Sigmoid colon (tissue), 7 donors: Measurements from ENCODE around the gene LRRC70. TPM values are rescaled to one million over a fixed set of nuclear protein-coding genes. Genes with fewer than 3 reads are reported as not detected.

ENCODE experiments used
- DNase-seq: peaks from one replicate; pipeline ENCODE4 v3.0.0-alpha.2; 2019
- H3K27ac ChIP-seq, 4 donors: fragments of 200-600 bp; sonication (generic); one replicate each; pipeline ENCODE4 v1.5.1; 2016 to 2019; ENCODE audit warnings: mild to moderate bottlenecking in 1 of 4
- H3K27me3 ChIP-seq, 3 donors: fragments of 200-600 bp; sonication (generic); one replicate each; pipeline ENCODE4 v1.5.1; 2019; ENCODE audit warnings: mild to moderate bottlenecking in 1 of 3
- H3K36me3 ChIP-seq, 4 donors: fragments of 200-600 bp; sonication (generic); one replicate each; pipeline ENCODE4 v1.5.1; 2016 to 2019
- H3K4me1 ChIP-seq, 4 donors: fragments of 200-600 bp; sonication (generic); one replicate each; pipeline ENCODE4 v1.5.1; 2017 to 2019
- H3K4me3 ChIP-seq, 4 donors: fragments of 200-600 bp; sonication (generic); one replicate each; pipeline ENCODE4 v1.5.1; 2017 to 2019; ENCODE audit warnings: mild to moderate bottlenecking in 2 of 4, moderate library complexity in 1 of 4
- H3K9me3 ChIP-seq, 4 donors: fragments of 200-600 bp in 3 of 4; sonication (generic) in 3 of 4; one replicate each; pipeline versions ENCODE4 v1.5.1 to v1.6.1; 2013 to 2019
- CTCF ChIP-seq, 4 experiments: fragments of 450-650 bp in 3 of 4; fragments of 200-600 bp in 1 of 4; IDR thresholded peaks; one replicate each; pipeline ENCODE4 v1.5.1; 2016 to 2019; ENCODE audit warnings: antibody characterized with exemption in 4 of 4, mild to moderate bottlenecking in 3 of 4, moderate library complexity in 2 of 4
- EP300 ChIP-seq, 4 donors: sonication (generic); formaldehyde crosslinking; IDR thresholded peaks; one replicate each; pipeline ENCODE4 v1.6.1; 2017; ENCODE audit warnings: antibody characterized with exemption in 4 of 4
- POLR2A ChIP-seq, 2 donors: fragments of 450-650 bp; IDR thresholded peaks; one replicate each; pipeline ENCODE4 v1.6.1; 2016; ENCODE audit warnings: antibody characterized with exemption in 2 of 2, mild to moderate bottlenecking in 2 of 2, moderate library complexity in 2 of 2
- POLR2AphosphoS5 ChIP-seq, 4 donors: sonication (generic); formaldehyde crosslinking; IDR thresholded peaks; one replicate each; pipeline ENCODE4 v1.6.1; 2017; ENCODE audit warnings: antibody characterized with exemption in 4 of 4
- WGBS, 2 donors: extraction: QIAGEN DNeasy Blood & Tissue Kit; methylation state at CpG; one replicate each; pipeline ENCODE4 v1.1.7; 2013; 5-methylcytosine and 5-hydroxymethylcytosine counted together
- intact Hi-C: fragments of 100-400 bp; cut with DNase I; formaldehyde crosslinking; loops from one replicate; pipeline ENCODE4 v1.15.1; 2023
- polyA plus RNA-seq, 3 donors: library from polyadenylated mRNA; stranded (reverse); fragments of 200-250 nt; gene quantifications; one replicate each; pipeline ENCODE4 v1.2.3, GENCODE V29; 2013
- total RNA-seq, 4 donors: library from RNA; depleted of rRNA; stranded (reverse); fragments of >200 nt; gene quantifications; one replicate each; pipeline ENCODE4 v1.1.0, GENCODE V29; 2016
- donor health status: healthy with polysubstance abuse.
- donor health status: Bipolar disorder and iron deficiency.
- donor health status: healthy.

LRRC70 gene
- total and polyA plus RNA-seq, 7 donors, result 1.5 to 4.5 (median 3.0) TPM; not detected in 1

- TF ChIP-seq CTCF (IDR thresholded peaks at IDR 0.05) (no peak), POLR2AphosphoS5 (IDR thresholded peaks at IDR 0.05) (no peak), EP300 (IDR thresholded peaks at IDR 0.05) (no peak), POLR2A (IDR thresholded peaks at IDR 0.05) (no peak)
- H3K4me1 ChIP-seq, result no peaks in the 10 kb centered on the region
- intact Hi-C loops, result no loop called here
- no peak overlapping the region for H3K4me3 ChIP-seq
- H3K9me3 ChIP-seq, result no peaks in the 10 kb centered on the region
- no peaks in the 10 kb centered on the region for H3K27me3 ChIP-seq
- 97% methylated on average over 2 of the region's 2 CpGs for WGBS, 2 donors
- peaks cover 0 to 29% (median 2%) of the 10 kb centered on the region in 4 donors for H3K36me3 ChIP-seq
- no peak for DNase-seq
- no peak overlapping the region for H3K27ac ChIP-seq
Observed at GRCh38 chr5:62589504-62589903, 10.9 kb downstream of the LRRC70 start.

- DNase-seq, result no peak
- Histone ChIP-seq H3K9me3 (no peaks in the 10 kb centered on the region), H3K36me3 (peaks cover 0 to 30% (median 2%) of the 10 kb centered on the region in 4 donors), H3K4me1 (no peaks in the 10 kb centered on the region), H3K27me3 (no peaks in the 10 kb centered on the region), H3K4me3 (no peak overlapping the region), H3K27ac (no peak overlapping the region)
- intact Hi-C loops, result no loop called here
- WGBS, 2 donors, result 72 to 96% methylated on average over 2 of the region's 2 CpGs
- TF ChIP-seq CTCF (IDR thresholded peaks at IDR 0.05), result no peak
- TF ChIP-seq POLR2AphosphoS5 (IDR thresholded peaks at IDR 0.05), result no peak
- no peak for TF ChIP-seq EP300 (IDR thresholded peaks at IDR 0.05)
- TF ChIP-seq POLR2A (IDR thresholded peaks at IDR 0.05), result no peak
Observed at GRCh38 chr5:62590387-62590786, 11.8 kb downstream of the LRRC70 start.

- 71 to 93% methylated on average over 8 of the region's 8 CpGs for WGBS, 2 donors
- intact Hi-C loops, result no loop called here
- Histone ChIP-seq H3K27me3 (no peaks in the 10 kb centered on the region), H3K9me3 (no peaks in the 10 kb centered on the region), H3K4me3 (no peak overlapping the region), H3K4me1 (no peaks in the 10 kb centered on the region), H3K27ac (no peak overlapping the region), H3K36me3 (peaks cover 0 to 30% (median 2%) of the 10 kb centered on the region in 4 donors)
- no peak for DNase-seq
- TF ChIP-seq CTCF (IDR thresholded peaks at IDR 0.05) (no peak), EP300 (IDR thresholded peaks at IDR 0.05) (no peak), POLR2A (IDR thresholded peaks at IDR 0.05) (no peak), POLR2AphosphoS5 (IDR thresholded peaks at IDR 0.05) (no peak)
Observed at GRCh38 chr5:62592558-62592957, 13.9 kb downstream of the LRRC70 start.

- intact Hi-C loops, result no loop called here
- 90 to 94% methylated on average over 1 of the region's 1 CpG for WGBS, 2 donors
- TF ChIP-seq POLR2A (IDR thresholded peaks at IDR 0.05) (no peak), POLR2AphosphoS5 (IDR thresholded peaks at IDR 0.05) (no peak), EP300 (IDR thresholded peaks at IDR 0.05) (no peak), CTCF (IDR thresholded peaks at IDR 0.05) (no peak)
- no peak overlapping the region for H3K27ac ChIP-seq
- peaks cover 0 to 30% (median 2%) of the 10 kb centered on the region in 4 donors for H3K36me3 ChIP-seq
- H3K4me3 ChIP-seq, result no peak overlapping the region
- no peak for DNase-seq
- no peaks in the 10 kb centered on the region for H3K9me3 ChIP-seq
- H3K27me3 ChIP-seq, result no peaks in the 10 kb centered on the region
- no peaks in the 10 kb centered on the region for H3K4me1 ChIP-seq
Observed at GRCh38 chr5:62593331-62593730, 14.7 kb downstream of the LRRC70 start.

- no peak for DNase-seq
- Histone ChIP-seq H3K4me3 (no peak overlapping the region), H3K27me3 (no peaks in the 10 kb centered on the region), H3K27ac (no peak overlapping the region), H3K9me3 (no peaks in the 10 kb centered on the region), H3K4me1 (no peaks in the 10 kb centered on the region), H3K36me3 (peaks cover 0 to 30% (median 2%) of the 10 kb centered on the region in 4 donors)
- TF ChIP-seq POLR2A (IDR thresholded peaks at IDR 0.05) (no peak), CTCF (IDR thresholded peaks at IDR 0.05) (no peak), EP300 (IDR thresholded peaks at IDR 0.05) (no peak), POLR2AphosphoS5 (IDR thresholded peaks at IDR 0.05) (no peak)
- intact Hi-C loops, result no loop called here
- 74 to 87% methylated on average over 3 of the region's 3 CpGs for WGBS, 2 donors
Observed at GRCh38 chr5:62594364-62594984, 15.9 kb downstream of the LRRC70 start.
